K562 (cell line): ENCODE data around the gene ALB. TPM values are rescaled to one million over a fixed set of nuclear protein-coding genes. Genes with fewer than 3 reads are reported as not detected.

Experiments
- ATAC-seq: fragments of 200-7000 bp; cut with Tn5 transposase; 3 replicates; pipeline ENCODE4 v1.9.1; 2020; ENCODE audit warnings: moderate library complexity
- BruUV-seq: library from RNA; stranded (reverse); fragments of 400-500 nt; replicated peaks from 2 replicates; lab custom pipeline; 2021; lab: Mats Ljungman, UMichigan
- CTCF ChIA-PET: fragments of 300-600 bp; formaldehyde crosslinking; extraction: SDS; loops from one replicate; lab custom pipeline; 2021; ENCODE audit warnings: low intra/inter-chr PET ratio; lab: Yijun Ruan, JAX
- POLR2A ChIA-PET: fragments of 300-600, 350-650 bp; sonication (Branson Sonifier 250); formaldehyde crosslinking; extraction: SDS; loops from one replicate; lab custom pipeline; 2021; ENCODE audit warnings: antibody characterized with exemption, inconsistent platforms; lab: Yijun Ruan, JAX
- DNase-seq, 4 experiments: peaks; one replicate each; pipeline versions ENCODE4 v3.0.0 to v3.0.0-alpha.2; 2011 to 2018; ENCODE audit warnings: low spot score in 3 of 4, mixed read lengths in 3 of 4; ENCODE audit errors: extremely low read depth in 1 of 4
- FAIRE-seq: peaks from 2 replicates; lab custom pipeline; 2011; peaks lifted over from hg19 to GRCh38; lab: Jason Lieb, UNC
- H2AFZ ChIP-seq: 2 replicates; pipeline ENCODE4 v1.6.0; 2011; ENCODE audit warnings: low read depth, low read length, control low read depth, inconsistent platforms
- H3K27ac ChIP-seq: fragments of 200-600 bp; 3 replicates; pipeline ENCODE4 v1.8.0; 2011; ENCODE audit warnings: low read depth, mild to moderate bottlenecking, control low read depth, inconsistent platforms, low read length, moderate library complexity, mixed read lengths; ENCODE audit errors: extremely low read depth
- H3K27me3 ChIP-seq, 2 experiments: fragments of 300-600 bp in 1 of 2; 2 replicates in 1 of 2; 3 replicates in 1 of 2; pipeline versions ENCODE4 v1.6.0 to v1.8.0; 2011; ENCODE audit warnings: inconsistent platforms in 2 of 2, low read length in 2 of 2, mild to moderate bottlenecking in 1 of 2, mixed read lengths in 1 of 2, moderate library complexity in 1 of 2; ENCODE audit not compliant: control insufficient read depth in 2 of 2, insufficient read depth in 2 of 2
- H3K36me3 ChIP-seq: fragments of 300-600 bp; 3 replicates; pipeline ENCODE4 v1.8.0; 2011; ENCODE audit warnings: mild to moderate bottlenecking, low read length, inconsistent platforms; ENCODE audit not compliant: control insufficient read depth, insufficient read depth
- H3K4me1 ChIP-seq, 2 experiments: fragments of 200-600 bp in 1 of 2; replicated peaks in 1 of 2; 2 replicates in 1 of 2; 3 replicates in 1 of 2; pipeline versions ENCODE4 v1.5.1 to v1.8.0; 2011; ENCODE audit warnings: inconsistent platforms in 2 of 2, low read length in 2 of 2, mild to moderate bottlenecking in 1 of 2, mixed read lengths in 1 of 2, moderate library complexity in 1 of 2; ENCODE audit not compliant: control insufficient read depth in 2 of 2, insufficient read depth in 2 of 2
- H3K4me2 ChIP-seq: 2 replicates; pipeline ENCODE4 v1.6.1; 2011; ENCODE audit warnings: low read length, control low read depth, inconsistent platforms, mixed read lengths; ENCODE audit not compliant: insufficient read depth
- H3K4me3 ChIP-seq: fragments of 200-600 bp; sonication (generic), shearing (Covaris generic); 2 replicates; pipeline ENCODE4 v1.5.1; 2016; ENCODE audit warnings: control low read depth, inconsistent platforms
- H3K79me2 ChIP-seq: fragments of 200-600 bp; 3 replicates; pipeline ENCODE4 v1.8.0; 2011; ENCODE audit warnings: low read length, inconsistent platforms; ENCODE audit not compliant: control insufficient read depth, insufficient read depth
- H3K9ac ChIP-seq, 2 experiments: 2 replicates each; pipeline versions ENCODE4 v1.6.0 to v1.6.1; 2011; ENCODE audit warnings: low read depth in 2 of 2, low read length in 2 of 2, control low read depth in 1 of 2, inconsistent platforms in 1 of 2, mild to moderate bottlenecking in 1 of 2, mixed read lengths in 1 of 2; ENCODE audit not compliant: insufficient read depth in 1 of 2
- H3K9me1 ChIP-seq: one replicate; pipeline ENCODE4 v1.6.0; 2011; ENCODE audit warnings: inconsistent platforms, mild to moderate bottlenecking, low read length, moderate library complexity; ENCODE audit not compliant: control insufficient read depth, insufficient read depth
- H3K9me3 ChIP-seq: replicated peaks from 2 replicates; pipeline ENCODE4 v1.5.1; 2011; ENCODE audit warnings: low read depth, low read length, inconsistent platforms; ENCODE audit not compliant: control insufficient read depth, insufficient read depth
- H4K20me1 ChIP-seq: replicated peaks from 2 replicates; pipeline ENCODE4 v1.6.1; 2011; ENCODE audit warnings: low read length, inconsistent platforms, mixed read lengths; ENCODE audit not compliant: control insufficient read depth, insufficient read depth
- CEBPB ChIP-seq: fragments of 450-650 bp; IDR thresholded peaks from 2 replicates; pipeline ENCODE4 v1.6.1; 2016; ENCODE audit warnings: missing genetic modification characterization, missing compliant biosample characterization
- SREBF1 ChIP-seq: fragments of 150-350 bp; IDR thresholded peaks from 2 replicates; pipeline ENCODE4 v1.6.1; 2014; ENCODE audit warnings: antibody characterized with exemption, low read depth, low read length, borderline replicate concordance
- TFE3 ChIP-seq: fragments of 450-650 bp; formaldehyde crosslinking; IDR thresholded peaks from 2 replicates; pipeline ENCODE4 v1.4.0; 2020; ENCODE audit warnings: mild to moderate bottlenecking, mixed read lengths
- ZNF134 ChIP-seq: fragments of 250-450 bp; sonication (Bioruptor Pico); conservative IDR thresholded peaks from 2 replicates; pipeline ENCODE4 v1.4.0; 2020
- ZNF384 ChIP-seq: IDR thresholded peaks from 2 replicates; pipeline ENCODE4 v1.6.1; 2012; ENCODE audit warnings: low read depth, low read length, improper control_type of control experiment
- ZNF57 ChIP-seq: fragments of 450-650 bp; formaldehyde crosslinking; IDR thresholded peaks from 2 replicates; pipeline ENCODE4 v1.4.0; 2020; ENCODE audit warnings: mild to moderate bottlenecking, moderate library complexity
- ZNF644 ChIP-seq: fragments of 200-800 bp; sonication (Bioruptor generic); IDR thresholded peaks from 2 replicates; pipeline ENCODE4 v1.6.1; 2016; ENCODE audit warnings: low read depth, missing genetic modification characterization, missing compliant biosample characterization
- WGBS: fragments of 100-300 bp; shearing (Covaris generic); methylation state at CpG from one replicate; pipeline ENCODE4 v1.1.6; 2016; ENCODE audit warnings: low coverage, mixed read lengths; ENCODE audit not compliant: insufficient coverage; ENCODE audit errors: missing lambda C conversion rate; 5-methylcytosine and 5-hydroxymethylcytosine counted together
- in situ Hi-C: fragments of 300-500 bp; cut with MboI; formaldehyde crosslinking; loops from 4 replicates; pipeline ENCODE4 v1.15.0; 2018; ENCODE audit warnings: inconsistent platforms, mixed read lengths
- intact Hi-C: fragments of 100-400 bp; cut with micrococcal nuclease; formaldehyde crosslinking; loops from 2 replicates; pipeline ENCODE4 v1.14.2; 2022
- polyA plus RNA-seq, 8 experiments: library from polyadenylated mRNA; depleted of rRNA in 4 of 8; stranded (reverse) in 5 of 8; unstranded in 3 of 8; fragments of >200 nt; fragmentation: Nextera tagmentation in 2 of 8; fragmentation: Illumina TruSeq in 1 of 8; extraction: Ambion mirVana in 2 of 8; extraction: Trizol in 1 of 8; gene quantifications; 2 replicates each; pipeline versions ENCODE4 v1.2.1 to v1.2.3, GENCODE V29; 2011 to 2014; ENCODE audit warnings: inconsistent platforms in 1 of 8, missing spikeins in 1 of 8
- total RNA-seq, 7 experiments: library from RNA; depleted of rRNA in 6 of 7; stranded (reverse); fragments of >200 nt in 6 of 7; fragmentation: Illumina TruSeq in 2 of 7; extraction: Trizol in 2 of 7; gene quantifications; 2 replicates each; pipeline versions ENCODE4 v1.2.1 to v1.2.3, GENCODE V29; 2011 to 2021; ENCODE audit warnings: low replicate concordance in 1 of 7

The ALB gene
- total and polyA plus RNA-seq, 9 of the 15 experiments (the other 6 are each of a cell fraction or from before 2014, with no cell fraction given) = 0.04 to 18.5 (median 0.20) TPM; not detected in 2

- H2AFZ ChIP-seq = no peak overlapping the region
- no peak overlapping the region for H3K27ac ChIP-seq
- 78% methylated on average over 3 of the region's 3 CpGs for WGBS
- H3K9me1 ChIP-seq = no peaks in the 10 kb centered on the region
- no peaks in the 10 kb centered on the region for H3K36me3 ChIP-seq
- H3K9ac ChIP-seq = no peak overlapping the region
- FAIRE-seq (no peak), DNase-seq (no peak), ATAC-seq (no peak)
- H3K9me3 ChIP-seq = no peaks in the 10 kb centered on the region
- intact Hi-C loops (no loop called here), in situ Hi-C loops (no loop called here)
- no peaks in the 10 kb centered on the region for H4K20me1 ChIP-seq
- no TSS peak for BruUV-seq
- ChIA-PET CTCF (no interaction called here), POLR2A (interaction anchor here (1.7 kb wide), 1 partner anchor 11 kb away, joined by 5 read pairs; no protein-coding TSS in a partner anchor)
- H3K79me2 ChIP-seq = no peaks in the 10 kb centered on the region
- H3K4me1 ChIP-seq = peaks cover 5 to 17% of the 10 kb centered on the region in 2 experiments; a peak in 3 of 5 replicates
- no peak for TF ChIP-seq ZNF644 (tag)
- TF ChIP-seq CEBPB (tag) = no peak
- TF ChIP-seq ZNF384 = no peak
- no peak for TF ChIP-seq ZNF57
- TF ChIP-seq, all 486 proteins: peak for 0
- Histone ChIP-seq H3K4me2 (no peak overlapping the region), H3K27me3 (no peaks in the 10 kb centered on the region), H3K4me3 (no peak overlapping the region)
Measured at GRCh38 chr4:73451404-73451803, 47.3 kb downstream of the ALB start.

- H3K36me3 ChIP-seq = no peaks in the 10 kb centered on the region
- H3K27me3 ChIP-seq = no peaks in the 10 kb centered on the region
- H3K9ac ChIP-seq = no peak overlapping the region
- H3K4me2 ChIP-seq = no peak overlapping the region
- H3K27ac ChIP-seq = no peak overlapping the region
- no TSS peak for BruUV-seq
- no peak for FAIRE-seq
- no peak overlapping the region; the same call in 1 of the 2 replicates for H2AFZ ChIP-seq
- H3K4me1 ChIP-seq = peaks cover 5 to 17% of the 10 kb centered on the region in 2 experiments; a peak in 3 of 5 replicates
- H4K20me1 ChIP-seq = no peaks in the 10 kb centered on the region
- CTCF ChIA-PET = no interaction called here
- POLR2A ChIA-PET = interaction anchor here (1.7 kb wide), 1 partner anchor 11 kb away, joined by 5 read pairs; no protein-coding TSS in a partner anchor
- in situ Hi-C loops = no loop called here
- ATAC-seq = no peak
- no peaks in the 10 kb centered on the region for H3K9me1 ChIP-seq
- H3K9me3 ChIP-seq = no peaks in the 10 kb centered on the region
- H3K79me2 ChIP-seq = no peaks in the 10 kb centered on the region
- intact Hi-C loops = no loop called here
- no peak for DNase-seq
- WGBS = 78% methylated on average over 4 of the region's 4 CpGs
- TF ChIP-seq ZNF134 (CRISPR knock-in tag) = no peak
- TF ChIP-seq TFE3 (CRISPR knock-in tag) = peak; percentile 19; the same call in 1 of the 2 replicates
- no peak for TF ChIP-seq SREBF1
- no peak overlapping the region for H3K4me3 ChIP-seq
Measured at GRCh38 chr4:73451981-73452747, 48.1 kb downstream of the ALB start.
